ENCODE data around the gene CHSY3.

Gene CHSY3

DNA sequence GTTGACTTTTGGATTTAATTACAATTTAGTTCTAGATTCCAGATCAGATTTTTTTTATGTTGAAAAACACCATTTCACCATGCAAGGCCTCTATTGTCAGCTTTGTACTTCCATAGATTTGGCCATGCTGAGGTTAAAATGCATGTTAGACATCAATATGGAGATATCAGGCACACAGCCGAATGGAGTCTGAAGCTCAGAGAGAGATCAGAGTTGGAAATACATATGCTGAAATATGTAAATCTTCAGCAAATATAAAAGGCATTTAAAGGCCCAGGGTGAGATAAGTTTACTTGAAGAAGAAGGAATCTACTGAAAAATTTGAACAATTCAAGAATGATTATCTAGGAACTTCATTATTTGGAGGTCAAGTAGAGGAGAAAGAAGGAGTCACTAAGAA is 139.6 kb downstream of the CHSY3 start:
- TF ChIP-seq, protein P1, sequence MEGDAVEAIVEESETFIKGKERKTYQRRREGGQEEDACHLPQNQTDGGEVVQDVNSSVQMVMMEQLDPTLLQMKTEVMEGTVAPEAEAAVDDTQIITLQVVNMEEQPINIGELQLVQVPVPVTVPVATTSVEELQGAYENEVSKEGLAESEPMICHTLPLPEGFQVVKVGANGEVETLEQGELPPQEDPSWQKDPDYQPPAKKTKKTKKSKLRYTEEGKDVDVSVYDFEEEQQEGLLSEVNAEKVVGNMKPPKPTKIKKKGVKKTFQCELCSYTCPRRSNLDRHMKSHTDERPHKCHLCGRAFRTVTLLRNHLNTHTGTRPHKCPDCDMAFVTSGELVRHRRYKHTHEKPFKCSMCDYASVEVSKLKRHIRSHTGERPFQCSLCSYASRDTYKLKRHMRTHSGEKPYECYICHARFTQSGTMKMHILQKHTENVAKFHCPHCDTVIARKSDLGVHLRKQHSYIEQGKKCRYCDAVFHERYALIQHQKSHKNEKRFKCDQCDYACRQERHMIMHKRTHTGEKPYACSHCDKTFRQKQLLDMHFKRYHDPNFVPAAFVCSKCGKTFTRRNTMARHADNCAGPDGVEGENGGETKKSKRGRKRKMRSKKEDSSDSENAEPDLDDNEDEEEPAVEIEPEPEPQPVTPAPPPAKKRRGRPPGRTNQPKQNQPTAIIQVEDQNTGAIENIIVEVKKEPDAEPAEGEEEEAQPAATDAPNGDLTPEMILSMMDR (IDR thresholded peaks at IDR 0.05; ENCODE audit: low read depth, low read length) = no peak
- H3K4me3 ChIP-seq (ENCODE audit: low read depth, low read length) = no peak overlapping the region
- in situ Hi-C loops (cut with HindIII; ENCODE audit: low sequenced_read_pairs) = no loop called here
- DNase-seq (ENCODE audit: low read depth, low spot score) = no peak

DNA sequence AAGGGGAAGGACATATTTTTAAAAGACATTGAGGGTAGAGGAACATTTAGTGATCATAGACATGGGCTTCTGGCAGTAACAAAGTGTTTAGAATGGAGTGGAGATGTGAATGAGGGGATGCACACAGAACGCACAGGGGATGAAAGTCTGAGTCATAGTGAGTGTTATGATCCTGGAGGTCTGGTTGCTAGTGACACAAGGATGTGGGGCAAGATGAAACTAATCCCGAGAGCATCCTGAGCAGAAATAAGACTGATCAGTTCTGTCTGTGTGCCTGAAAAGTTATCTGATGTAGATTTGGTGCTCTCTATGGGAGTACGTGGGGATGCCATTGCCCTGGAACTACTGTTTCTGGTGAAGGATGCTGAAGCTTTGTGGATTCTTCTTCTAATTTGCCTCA is 141.1 kb downstream of the CHSY3 start:
- in situ Hi-C loops (cut with HindIII; ENCODE audit: low sequenced_read_pairs) = no loop called here
- no peak for DNase-seq (ENCODE audit: low read depth, low spot score)
- TF ChIP-seq, protein P1 (IDR thresholded peaks at IDR 0.05; ENCODE audit: low read depth, low read length) = no peak
- H3K4me3 ChIP-seq (ENCODE audit: low read depth, low read length) = no peak overlapping the region

DNA sequence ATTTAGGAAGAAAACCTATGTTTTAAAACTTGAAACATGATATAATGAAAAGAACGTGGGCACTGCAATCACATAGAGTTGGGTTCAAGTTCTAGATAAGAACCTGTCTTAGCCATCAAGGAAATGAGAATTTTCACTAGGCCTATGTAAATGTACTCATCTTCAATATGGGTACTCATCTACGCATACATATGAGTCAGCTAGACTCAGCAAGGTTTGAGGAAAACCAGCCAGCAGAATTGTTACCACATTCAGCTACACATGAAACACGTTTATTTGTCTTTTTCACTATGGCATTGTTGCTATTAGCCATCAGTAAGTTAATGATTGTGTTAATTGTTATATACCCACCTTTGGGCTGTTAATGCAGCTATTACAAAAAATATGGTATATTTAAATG is 146.3 kb downstream of the CHSY3 start:
- no peak overlapping the region for H3K4me3 ChIP-seq (ENCODE audit: low read depth, low read length)
- no peak for DNase-seq (ENCODE audit: low read depth, low spot score)

DNA sequence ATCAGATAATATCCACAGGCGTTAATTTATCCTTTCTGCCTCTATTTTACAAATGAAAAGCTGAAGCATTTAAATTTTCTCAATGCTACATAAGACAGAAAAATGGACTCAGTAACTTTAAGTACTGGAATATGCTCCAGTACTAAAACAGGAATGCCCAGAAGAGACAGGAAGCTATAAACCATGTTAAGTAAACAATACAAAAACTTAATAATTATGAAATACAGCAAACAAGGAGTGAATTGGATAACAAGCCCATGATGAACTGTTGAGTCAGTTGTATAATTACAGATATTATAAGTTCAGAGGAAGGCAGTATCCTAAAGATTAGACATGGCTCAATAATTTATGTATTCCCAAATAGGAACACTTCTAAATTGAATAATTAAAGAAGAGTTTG is 148.5 kb downstream of the CHSY3 start:
- no peak overlapping the region for H3K4me3 ChIP-seq (ENCODE audit: low read depth, low read length)
- DNase-seq (ENCODE audit: low read depth, low spot score) = no peak
- in situ Hi-C loops (cut with HindIII; ENCODE audit: low sequenced_read_pairs) = no loop called here
- TF ChIP-seq, protein P1 (IDR thresholded peaks at IDR 0.05; ENCODE audit: low read depth, low read length) = no peak

More for the DNA sequence above, 146.3 kb downstream of the CHSY3 start:
- in situ Hi-C loops (cut with HindIII; ENCODE audit: low sequenced_read_pairs) = no loop called here
- TF ChIP-seq, protein P1 (IDR thresholded peaks at IDR 0.05; ENCODE audit: low read depth, low read length) = no peak

DNA sequence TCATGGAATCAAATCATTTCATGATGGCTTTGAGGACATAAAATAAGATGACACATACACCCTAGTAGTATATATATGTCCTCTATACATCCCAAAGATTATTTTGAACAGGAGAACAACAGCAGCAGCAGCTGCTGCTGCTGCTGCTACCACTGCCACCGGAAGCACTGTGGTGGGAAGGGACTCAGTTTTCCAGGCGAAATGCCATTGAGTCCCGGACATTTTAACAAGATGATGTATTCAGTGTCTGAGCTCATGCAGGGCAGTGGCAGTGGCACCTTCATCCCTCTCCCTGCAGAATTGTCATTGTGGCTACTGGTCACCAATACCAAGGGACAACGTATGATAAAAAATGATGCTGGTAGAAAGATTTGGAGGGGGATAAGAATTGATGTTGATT is 151.3 kb downstream of the CHSY3 start:
- in situ Hi-C loops (cut with HindIII; ENCODE audit: low sequenced_read_pairs) = no loop called here
- no peak overlapping the region for H3K4me3 ChIP-seq (ENCODE audit: low read depth, low read length)
- no peak for DNase-seq (ENCODE audit: low read depth, low spot score)
- TF ChIP-seq, protein P1 (IDR thresholded peaks at IDR 0.05; ENCODE audit: low read depth, low read length) = no peak

DNA sequence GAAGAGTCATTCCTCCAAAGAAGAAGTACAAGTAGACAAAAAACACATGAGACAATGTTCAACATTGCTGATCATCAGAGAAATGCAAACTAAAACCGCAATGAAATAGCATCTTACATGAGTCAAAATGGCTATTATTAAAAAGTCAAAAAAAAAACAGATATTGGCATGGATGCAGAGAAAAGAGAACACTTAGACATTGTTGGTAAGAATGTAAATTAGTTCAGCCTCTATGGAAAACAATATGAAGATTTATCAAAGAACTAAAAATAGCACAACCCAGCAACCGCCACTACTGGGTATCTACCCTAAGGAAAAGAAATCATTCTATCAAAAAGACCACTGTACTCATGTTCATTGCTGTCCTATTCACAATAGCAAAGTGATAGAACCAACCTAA is 157.5 kb downstream of the CHSY3 start:
- in situ Hi-C loops (cut with HindIII; ENCODE audit: low sequenced_read_pairs) = no loop called here

More for the DNA sequence above, 157.5 kb downstream of the CHSY3 start:
- H3K4me3 ChIP-seq (ENCODE audit: low read depth, low read length) = no peak overlapping the region
- DNase-seq (ENCODE audit: low read depth, low spot score) = no peak
- TF ChIP-seq, protein P1 (IDR thresholded peaks at IDR 0.05; ENCODE audit: low read depth, low read length) = no peak
